AG09319 (cell line): ENCODE results near the gene STX1A.

Source experiments
- DNase-seq: peaks from one replicate; pipeline ENCODE4 v3.0.0-alpha.2; 2010; ENCODE audit warnings: low read depth; ENCODE audit errors: extremely low read depth
- CTCF ChIP-seq: IDR thresholded peaks from 2 replicates; pipeline ENCODE4 v1.5.1; 2011; ENCODE audit warnings: low read depth, mild to moderate bottlenecking, inconsistent platforms, low read length, moderate library complexity

The STX1A gene

GRCh38 chr7:73705551-73705920 is 13.9 kb downstream of the STX1A start:
- TF ChIP-seq CTCF: no peak
- DNase-seq: no peak

DNA sequence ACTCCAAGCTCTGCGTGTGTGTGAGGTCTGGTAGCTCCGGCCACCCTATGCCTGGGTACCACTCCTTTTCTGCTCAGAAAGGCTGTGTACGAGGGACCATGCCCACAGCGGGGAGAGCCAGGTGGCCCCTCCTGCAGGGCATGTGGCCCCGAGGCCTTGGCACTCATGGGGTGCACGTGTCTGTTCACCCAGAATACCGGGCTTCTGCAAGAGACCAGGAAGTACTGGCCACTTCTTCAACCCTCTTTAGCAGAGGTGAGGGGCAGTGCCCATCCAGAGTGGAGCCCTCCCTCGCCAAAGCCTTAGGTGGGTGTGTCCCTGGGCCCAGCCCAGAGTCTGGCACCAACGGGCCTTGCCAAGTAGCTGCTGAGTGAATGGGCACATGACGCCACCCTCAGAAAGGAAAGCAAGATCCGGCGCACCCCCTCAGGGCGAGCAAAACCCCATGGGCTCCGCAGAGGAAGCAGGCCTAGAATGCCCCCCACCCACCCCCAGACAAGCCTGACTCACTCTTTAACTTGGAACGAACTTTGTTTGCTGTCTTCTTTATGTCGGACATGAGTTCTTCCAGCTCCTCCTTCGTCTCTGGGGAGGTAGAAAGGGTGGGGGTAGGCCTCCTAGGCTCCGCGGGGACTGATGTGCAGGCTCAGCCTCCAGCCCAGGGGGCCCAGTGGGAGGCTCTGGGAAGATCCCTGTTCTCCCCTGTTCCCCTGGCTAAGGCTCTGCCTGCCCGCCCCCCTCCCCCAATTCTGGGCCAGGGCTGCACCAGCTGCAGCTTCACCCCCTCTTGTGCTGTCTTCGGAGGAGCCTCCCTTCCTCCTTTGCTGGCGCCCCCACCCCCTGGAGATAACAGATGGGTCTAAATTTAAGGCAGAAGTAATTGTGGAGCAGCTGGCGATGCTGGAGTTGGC is 14.6 kb downstream of the STX1A start:
- no peak for DNase-seq
- no peak for TF ChIP-seq CTCF

- DNase-seq: no peak
- TF ChIP-seq CTCF: no peak
Observed at GRCh38 chr7:73703757-73704639, 15.5 kb downstream of the STX1A start.

GRCh38 chr7:73703225-73703624 is 16.2 kb downstream of the STX1A start:
- no peak for DNase-seq

GRCh38 chr7:73702665-73703064 is 16.8 kb downstream of the STX1A start:
- TF ChIP-seq CTCF: no peak
- DNase-seq: no peak

More at GRCh38 chr7:73703225-73703624, 16.2 kb downstream of the STX1A start:
- no peak for TF ChIP-seq CTCF

DNA sequence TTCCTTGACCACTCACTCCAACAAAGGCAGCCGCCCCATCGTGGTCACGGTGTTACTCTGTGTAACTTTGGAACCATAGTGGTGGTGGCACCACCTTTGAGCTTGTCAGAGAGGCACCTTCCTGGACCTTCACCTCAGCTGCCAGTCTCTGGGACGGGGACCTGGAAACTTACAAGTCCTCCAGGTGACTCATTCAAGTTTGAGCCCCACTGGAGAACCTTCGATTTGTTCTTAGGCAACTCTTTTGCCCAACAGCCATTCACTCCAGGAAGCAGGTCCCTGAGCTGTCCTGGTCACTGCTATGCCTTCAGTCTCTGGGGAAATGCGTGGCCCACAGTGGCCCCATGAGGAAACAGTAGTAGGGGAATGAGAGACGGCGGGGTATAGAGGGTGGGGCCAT is 17.2 kb downstream of the STX1A start:
- no peak for TF ChIP-seq CTCF
- no peak for DNase-seq
